Activated T-helper 2 cell treated with anti-CD3 and anti-CD28 coated beads, Interferon-gamma antibody, Interleukin-2, Interleukin-4, amounts not matched to agents 10 μg/mL and 5 μg/mL and 100 μg/mL, durations not matched to agents 14 hours and 24 hours and 36 hours (primary cell): ENCODE data around the gene KLHL35. TPM values are rescaled to one million over a fixed set of nuclear protein-coding genes. Genes with fewer than 3 reads are reported as not detected.
"Not testable (repeated sequence)": the region's sequence is repeated elsewhere in the genome, so short reads cannot be mapped to it uniquely, and the experiment has no call there.

Source experiments
- DNase-seq: peaks from one replicate; pipeline ENCODE4 v3.0.0; 2021; ENCODE audit warnings: low spot score
- H3K27ac Mint-ChIP-seq: one replicate; pipeline ENCODE4 v1.8.0; 2021; ENCODE audit warnings: mixed read lengths
- H3K27me3 Mint-ChIP-seq: one replicate; pipeline ENCODE4 v1.8.0; 2021; ENCODE audit warnings: low read depth, mixed read lengths
- H3K36me3 Mint-ChIP-seq: one replicate; pipeline ENCODE4 v1.8.0; 2021; ENCODE audit warnings: low read depth, mixed read lengths
- H3K4me1 Mint-ChIP-seq: one replicate; pipeline ENCODE4 v1.8.0; 2021; ENCODE audit warnings: low read depth, mixed read lengths
- H3K4me3 Mint-ChIP-seq: one replicate; pipeline ENCODE4 v1.8.0; 2021; ENCODE audit warnings: low read depth, mild to moderate bottlenecking, moderate library complexity, mixed read lengths
- H3K9me3 Mint-ChIP-seq: one replicate; pipeline ENCODE4 v1.8.0; 2021; ENCODE audit warnings: mixed read lengths
- intact Hi-C: fragments of 100-400 bp; cut with micrococcal nuclease; formaldehyde crosslinking; loops from one replicate; pipeline ENCODE4 v1.15.1; 2023
- total RNA-seq: library from RNA; stranded (reverse); gene quantifications from 2 replicates; pipeline ENCODE4 v1.2.3, GENCODE V29; 2022

Gene KLHL35
- total RNA-seq, 1 donor from 2014 or later = 1.6 TPM

DNA sequence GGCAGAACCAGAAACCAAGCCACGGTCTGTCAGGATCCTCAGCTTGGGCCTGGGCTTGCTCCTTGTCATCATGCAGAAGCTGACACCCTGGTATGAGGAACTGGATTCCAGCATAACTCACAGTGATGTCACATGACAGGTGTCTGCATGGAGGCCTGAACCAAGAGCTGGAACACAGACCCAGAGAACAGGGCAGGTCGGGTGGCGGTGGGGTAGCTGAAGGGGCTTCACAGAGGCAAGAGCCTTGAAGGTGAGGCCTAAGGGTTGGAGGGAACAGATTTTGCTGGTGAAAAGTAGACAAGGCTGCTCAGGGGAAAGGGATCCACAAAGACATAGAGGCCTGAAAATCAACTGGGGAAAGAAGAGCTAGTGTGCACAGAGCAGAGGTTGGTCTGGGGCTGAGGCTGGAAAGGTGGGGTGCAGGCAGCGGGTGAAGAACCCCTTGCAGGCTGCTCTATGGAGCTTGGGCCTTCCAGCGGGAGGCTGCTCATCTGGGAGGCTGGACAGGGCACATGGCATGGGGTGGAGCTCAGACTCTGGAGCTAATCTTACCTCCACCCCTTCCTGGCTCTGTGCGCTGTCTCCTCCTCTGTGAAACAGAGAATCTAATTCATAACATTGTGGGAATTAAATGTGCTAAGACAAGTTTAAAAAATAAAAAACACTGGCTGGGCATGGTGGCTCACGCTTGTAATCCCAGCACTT lies 52.1 kb downstream of the KLHL35 start:
- H3K27me3 Mint-ChIP-seq = peaks cover 4% of the 10 kb centered on the region
- no peak for DNase-seq
- no peaks in the 10 kb centered on the region for H3K9me3 Mint-ChIP-seq
- no peaks in the 10 kb centered on the region for H3K36me3 Mint-ChIP-seq
- intact Hi-C loops = no loop called here
- no peak overlapping the region for H3K27ac Mint-ChIP-seq
- no peak overlapping the region for H3K4me3 Mint-ChIP-seq
- peaks cover 14% of the 10 kb centered on the region for H3K4me1 Mint-ChIP-seq

DNA sequence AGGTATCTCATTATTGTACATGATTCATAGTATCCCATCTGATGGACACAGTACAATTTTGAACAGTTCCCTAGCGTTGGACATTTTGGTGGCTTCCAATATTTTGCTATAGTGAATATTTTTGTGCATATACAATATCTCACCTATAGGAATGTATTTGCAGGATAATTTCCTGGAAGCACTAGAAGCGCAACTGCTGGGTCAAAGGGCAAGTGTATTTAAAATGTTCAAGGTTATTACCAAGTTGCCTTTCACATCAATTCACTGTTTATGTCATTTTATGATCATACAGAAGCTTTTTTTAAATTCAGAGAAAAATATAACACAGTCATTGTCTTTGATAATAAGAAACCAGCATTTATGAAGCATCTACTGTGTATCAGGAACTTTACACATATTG lies 52.8 kb downstream of the KLHL35 start:
- H3K27me3 Mint-ChIP-seq = peaks cover 3% of the 10 kb centered on the region
- H3K27ac Mint-ChIP-seq = no peak overlapping the region
- no peak for DNase-seq
- no peaks in the 10 kb centered on the region for H3K36me3 Mint-ChIP-seq
- intact Hi-C loops = no loop called here
- H3K4me1 Mint-ChIP-seq = peaks cover 14% of the 10 kb centered on the region
- H3K4me3 Mint-ChIP-seq = no peak overlapping the region
- no peaks in the 10 kb centered on the region for H3K9me3 Mint-ChIP-seq

DNA sequence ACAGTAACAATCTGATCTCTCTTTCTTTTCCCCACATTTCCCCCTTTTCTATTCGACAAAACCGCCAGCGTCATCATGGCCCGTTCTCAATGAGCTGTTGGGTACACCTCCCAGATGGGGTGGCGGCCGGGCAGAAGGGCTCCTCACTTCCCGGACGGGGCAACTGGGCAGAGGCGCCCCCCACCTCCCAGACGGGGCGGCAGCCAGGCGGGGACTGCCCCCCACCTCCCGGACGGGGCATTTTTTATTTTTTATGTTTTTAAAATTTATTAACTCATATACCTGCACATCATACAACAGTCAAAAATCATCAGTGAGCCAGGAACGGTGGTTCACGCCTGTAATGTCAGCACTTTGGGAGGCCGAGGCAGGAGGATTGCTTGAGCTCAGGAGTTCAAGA lies 54.2 kb downstream of the KLHL35 start:
- H3K4me3 Mint-ChIP-seq, H3K27me3 Mint-ChIP-seq, DNase-seq, H3K9me3 Mint-ChIP-seq, H3K27ac Mint-ChIP-seq, H3K36me3 Mint-ChIP-seq, intact Hi-C loops: not testable (repeated sequence)
- H3K4me1 Mint-ChIP-seq = peaks cover 10% of the 10 kb centered on the region

DNA sequence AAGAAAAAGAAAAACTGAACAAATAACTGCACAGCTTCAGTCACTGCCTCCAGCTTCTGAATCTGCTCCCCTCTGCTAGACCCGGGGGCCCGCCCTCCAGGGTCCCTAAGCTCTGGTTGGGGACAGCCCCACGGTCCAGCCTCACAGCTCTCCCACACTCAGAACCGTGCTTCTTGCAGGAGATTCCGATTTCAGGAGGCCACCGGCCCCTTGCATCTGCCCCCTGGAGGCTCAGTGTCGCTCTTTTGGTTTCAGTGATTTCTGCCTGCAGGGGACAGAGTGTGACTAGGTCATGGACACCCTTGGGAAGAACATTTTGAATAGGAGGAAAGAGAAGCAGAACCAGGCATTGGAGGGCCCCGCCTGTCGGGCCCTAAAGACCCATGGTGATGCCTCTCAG lies 56.8 kb downstream of the KLHL35 start:
- Mint-ChIP-seq H3K36me3 (no peaks in the 10 kb centered on the region), H3K4me3 (no peak overlapping the region), H3K27me3 (no peaks in the 10 kb centered on the region), H3K9me3 (no peaks in the 10 kb centered on the region), H3K27ac (no peak overlapping the region), H3K4me1 (peaks cover 12% of the 10 kb centered on the region)
- no peak for DNase-seq
- intact Hi-C loops = no loop called here

DNA sequence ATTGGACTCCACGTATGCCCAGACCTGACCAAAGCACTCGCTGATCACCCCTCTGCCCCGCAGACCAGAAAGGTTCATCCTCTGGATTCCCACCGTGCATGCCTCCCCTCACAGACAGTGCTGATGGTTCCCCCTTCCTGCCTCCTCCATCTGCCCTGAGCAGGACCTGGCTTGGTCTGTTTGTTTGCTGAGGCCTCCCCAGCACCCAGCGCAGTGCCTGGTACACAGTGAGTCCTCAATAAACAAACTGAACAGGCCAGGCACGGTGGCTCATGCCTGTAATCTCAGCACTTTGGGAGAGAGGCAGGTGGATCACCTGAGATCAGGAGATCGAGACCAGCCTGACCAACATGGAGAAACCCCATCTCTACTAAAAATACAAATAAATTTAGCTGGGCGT lies 57.4 kb downstream of the KLHL35 start:
- H3K36me3 Mint-ChIP-seq = no peaks in the 10 kb centered on the region
- H3K4me1 Mint-ChIP-seq = peaks cover 11% of the 10 kb centered on the region
- H3K27me3 Mint-ChIP-seq = no peaks in the 10 kb centered on the region
- DNase-seq = no peak
- no peaks in the 10 kb centered on the region for H3K9me3 Mint-ChIP-seq
- intact Hi-C loops = no loop called here
- H3K27ac Mint-ChIP-seq = no peak overlapping the region
- H3K4me3 Mint-ChIP-seq = no peak overlapping the region

DNA sequence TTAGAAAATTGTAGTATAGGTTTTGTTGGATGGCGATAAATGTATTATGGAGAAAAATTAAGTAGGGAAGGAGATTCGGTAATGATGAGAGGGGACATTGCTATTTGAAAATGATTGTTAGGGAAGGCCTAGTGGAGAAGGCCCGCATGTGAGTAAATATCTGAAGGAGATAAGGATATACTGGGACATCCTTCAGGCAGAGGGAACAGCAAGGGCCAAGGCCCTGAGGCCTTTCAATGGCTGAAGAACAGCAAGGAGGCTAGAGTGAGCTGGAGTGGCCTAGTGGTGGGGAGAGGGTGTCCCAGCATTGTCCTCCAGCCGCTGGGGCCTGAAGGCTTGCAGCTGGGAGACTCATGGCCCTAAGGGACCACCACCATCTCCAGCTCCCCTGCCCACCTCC lies 58.4 kb downstream of the KLHL35 start:
- Mint-ChIP-seq H3K27ac (no peak overlapping the region), H3K9me3 (no peaks in the 10 kb centered on the region), H3K27me3 (no peaks in the 10 kb centered on the region), H3K4me3 (no peak overlapping the region), H3K36me3 (peaks cover 4% of the 10 kb centered on the region), H3K4me1 (peaks cover 16% of the 10 kb centered on the region)
- intact Hi-C loops = no loop called here
- DNase-seq = no peak

DNA sequence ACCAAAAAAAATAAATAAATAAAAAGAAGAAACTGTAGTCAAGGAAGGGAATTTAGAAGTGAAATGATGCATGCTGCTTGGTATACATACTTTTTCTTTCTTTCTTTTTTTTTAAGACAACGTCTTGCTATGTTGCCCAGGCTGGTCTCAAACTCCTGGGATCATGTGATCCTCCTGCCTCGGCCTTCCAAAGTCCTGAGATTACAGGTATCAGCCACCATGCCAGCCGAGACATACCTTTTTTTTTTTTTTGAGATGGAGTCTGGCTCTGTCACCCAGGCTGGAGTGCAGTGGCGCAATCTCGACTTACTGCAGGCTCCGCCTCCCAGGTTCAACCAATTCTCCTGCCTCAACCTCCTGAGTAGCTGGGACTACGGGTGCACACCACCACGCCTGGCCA lies 59.8 kb downstream of the KLHL35 start:
- H3K27ac Mint-ChIP-seq = no peak overlapping the region
- DNase-seq = no peak
- no peaks in the 10 kb centered on the region for H3K27me3 Mint-ChIP-seq
- H3K9me3 Mint-ChIP-seq = no peaks in the 10 kb centered on the region
- H3K4me3 Mint-ChIP-seq = no peak overlapping the region
- peaks cover 4% of the 10 kb centered on the region for H3K36me3 Mint-ChIP-seq
- peaks cover 20% of the 10 kb centered on the region for H3K4me1 Mint-ChIP-seq
- intact Hi-C loops = no loop called here

Other genes starting within 250 kb of the KLHL35 start
- gene TPBGL, start 192.4 kb downstream of the KLHL35 start, total RNA-seq = 0.25 and 0.32 TPM in 2 replicates
- 15.1 and 19.3 TPM in 2 replicates for gene ARRB1, start 81.5 kb downstream of the KLHL35 start, total RNA-seq
- 3,460 and 3,552 TPM in 2 replicates for gene RPS3, start 33.7 kb downstream of the KLHL35 start, total RNA-seq
- 11.0 and 14.9 TPM in 2 replicates for gene GDPD5, start 92.7 kb upstream of the KLHL35 start, total RNA-seq
- gene SERPINH1, start 129.1 kb upstream of the KLHL35 start, total RNA-seq = 23.8 and 23.9 TPM in 2 replicates
- gene MAP6, start 235.8 kb upstream of the KLHL35 start, total RNA-seq = 0.23 TPM in 1 of 2 replicates, not detected in the other